ENCODE results near the gene SLC9A7. TPM values are rescaled to one million over a fixed set of nuclear protein-coding genes. Genes with fewer than 3 reads are reported as not detected.

SLC9A7 gene
- polyA plus RNA-seq, 4 donors, result under 0.01 to 2.8 (median 1.4) TPM

DNA sequence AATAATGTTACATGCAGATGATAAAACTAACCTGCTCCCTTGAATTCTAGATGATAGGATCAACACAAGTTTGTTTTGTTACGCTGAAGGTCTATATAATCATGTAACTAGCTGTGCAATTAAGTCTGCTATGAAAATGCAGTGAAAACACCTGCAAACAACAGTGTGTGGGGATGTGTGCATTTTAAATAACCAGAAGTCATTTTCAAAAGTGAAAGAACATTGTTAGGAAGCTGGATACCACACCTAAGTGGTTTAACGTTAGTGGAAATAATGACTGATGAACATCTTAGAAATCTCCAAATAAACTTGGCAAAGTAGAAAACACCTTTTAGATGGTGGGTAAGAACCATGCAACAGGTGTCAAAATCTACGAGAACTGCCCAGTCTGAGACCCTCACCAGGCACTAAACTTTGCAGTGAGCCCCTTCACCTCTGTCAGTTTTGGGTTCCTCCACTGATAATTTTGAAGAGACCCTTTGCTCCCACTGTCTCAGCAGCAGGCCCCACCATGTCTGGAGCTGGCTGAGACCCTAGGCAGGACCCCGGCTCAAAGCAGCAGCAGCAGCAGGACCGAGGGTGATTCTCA is 148.8 kb downstream of the SLC9A7 start:
- no peak overlapping the region for H3K27ac ChIP-seq (ENCODE audit: low read depth in 1 of 3, low read length in 2 of 3)
- H3K27me3 ChIP-seq (ENCODE audit: control insufficient read depth in 3 of 3, insufficient read depth in 3 of 3, low read length in 3 of 3), result no peaks in the 10 kb centered on the region
- H3K36me3 ChIP-seq (ENCODE audit: control insufficient read depth in 3 of 3, insufficient read depth in 2 of 3, low read depth in 1 of 3, low read length in 3 of 3), result no peaks in the 10 kb centered on the region
- FAIRE-seq (no peak), DNase-seq (no peak)
- 74 to 84% (median 77%) methylated on average over 5 of the region's 5 CpGs for WGBS, 3 donors
- no peaks in the 10 kb centered on the region for H3K9me3 ChIP-seq (ENCODE audit: control insufficient read depth in 2 of 2, insufficient read depth in 1 of 2, low read depth in 1 of 2, low read length in 1 of 2)
- H3K4me1 ChIP-seq (ENCODE audit: control insufficient read depth in 3 of 3, insufficient read depth in 2 of 3, low read depth in 1 of 3, low read length in 2 of 3), result no peaks in the 10 kb centered on the region
- H3K4me3 ChIP-seq (ENCODE audit: low read depth in 1 of 3, low read length in 3 of 3), result no peak overlapping the region

DNA sequence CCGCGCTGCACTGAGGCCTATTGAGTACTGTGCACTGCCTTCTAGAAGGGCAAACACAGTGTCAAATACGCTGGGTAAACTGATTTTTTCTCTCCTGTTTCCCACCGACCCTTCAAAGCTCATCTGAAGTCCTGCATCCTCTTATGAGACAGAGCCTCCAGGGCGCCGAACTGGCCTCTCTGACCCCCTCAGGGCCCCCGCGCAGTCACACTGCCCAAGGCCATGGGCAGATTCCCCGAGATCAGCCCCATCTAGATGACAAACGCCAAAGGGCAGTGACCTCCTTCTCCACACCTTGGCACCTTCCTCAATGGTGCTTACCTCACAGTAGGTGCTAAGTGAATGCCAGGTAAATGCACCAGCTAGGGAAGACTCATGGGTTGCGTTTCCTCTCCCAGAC is 151.0 kb downstream of the SLC9A7 start:
- Histone ChIP-seq H3K4me1 (ENCODE audit: control insufficient read depth in 3 of 3, insufficient read depth in 2 of 3, low read depth in 1 of 3, low read length in 2 of 3) (no peaks in the 10 kb centered on the region), H3K4me3 (ENCODE audit: low read depth in 1 of 3, low read length in 3 of 3) (no peak overlapping the region), H3K36me3 (ENCODE audit: control insufficient read depth in 3 of 3, insufficient read depth in 2 of 3, low read depth in 1 of 3, low read length in 3 of 3) (no peaks in the 10 kb centered on the region), H3K9me3 (ENCODE audit: control insufficient read depth in 2 of 2, insufficient read depth in 1 of 2, low read depth in 1 of 2, low read length in 1 of 2) (no peaks in the 10 kb centered on the region), H3K27ac (ENCODE audit: low read depth in 1 of 3, low read length in 2 of 3) (no peak overlapping the region), H3K27me3 (ENCODE audit: control insufficient read depth in 3 of 3, insufficient read depth in 3 of 3, low read length in 3 of 3) (no peaks in the 10 kb centered on the region)
- WGBS, 3 donors, result 70 to 92% (median 91%) methylated on average over 9 to 11 of the region's 11 CpGs
- FAIRE-seq (no peak), DNase-seq (no peak)

DNA sequence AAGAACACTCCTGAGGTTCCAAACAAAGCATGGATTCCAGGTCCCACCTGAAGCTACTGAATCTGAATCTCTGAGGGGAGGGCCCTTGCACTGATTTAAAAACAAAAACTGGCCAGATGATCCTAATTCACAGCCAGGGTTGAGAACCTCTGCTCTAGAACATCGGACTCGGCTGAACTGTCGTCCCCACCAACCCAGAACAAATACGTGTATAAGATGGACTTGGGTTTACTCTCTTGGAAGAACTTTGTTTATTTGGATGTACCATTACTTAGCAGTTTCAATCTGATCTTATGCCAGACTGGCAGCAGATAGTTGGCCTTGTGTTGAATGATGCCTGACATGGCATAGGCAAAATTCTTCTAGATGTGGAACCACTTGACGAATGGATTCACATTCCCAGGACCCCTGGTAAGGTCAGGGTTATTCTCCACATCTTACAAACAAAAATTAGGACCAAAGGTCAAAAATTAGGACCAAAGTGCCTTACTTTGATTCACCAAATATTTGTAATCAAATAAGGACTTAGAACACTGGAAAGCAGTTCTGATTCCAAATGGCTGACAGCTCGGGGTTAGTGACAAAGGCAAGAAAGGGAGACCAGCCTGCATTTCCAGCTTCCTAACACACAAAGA is 156.3 kb downstream of the SLC9A7 start:
- H3K27ac ChIP-seq (ENCODE audit: low read depth in 1 of 3, low read length in 2 of 3), result no peak overlapping the region
- H3K27me3 ChIP-seq (ENCODE audit: control insufficient read depth in 3 of 3, insufficient read depth in 3 of 3, low read length in 3 of 3), result no peaks in the 10 kb centered on the region
- FAIRE-seq (no peak), DNase-seq (no peak)
- no peaks in the 10 kb centered on the region for H3K4me1 ChIP-seq (ENCODE audit: control insufficient read depth in 3 of 3, insufficient read depth in 2 of 3, low read depth in 1 of 3, low read length in 2 of 3)
- H3K36me3 ChIP-seq (ENCODE audit: control insufficient read depth in 3 of 3, insufficient read depth in 2 of 3, low read depth in 1 of 3, low read length in 3 of 3), result no peaks in the 10 kb centered on the region
- H3K9me3 ChIP-seq (ENCODE audit: control insufficient read depth in 2 of 2, insufficient read depth in 1 of 2, low read depth in 1 of 2, low read length in 1 of 2), result no peaks in the 10 kb centered on the region
- WGBS, 3 donors, result 83 to 93% (median 83%) methylated on average over 6 of the region's 6 CpGs
- no peak overlapping the region for H3K4me3 ChIP-seq (ENCODE audit: low read depth in 1 of 3, low read length in 3 of 3)

DNA sequence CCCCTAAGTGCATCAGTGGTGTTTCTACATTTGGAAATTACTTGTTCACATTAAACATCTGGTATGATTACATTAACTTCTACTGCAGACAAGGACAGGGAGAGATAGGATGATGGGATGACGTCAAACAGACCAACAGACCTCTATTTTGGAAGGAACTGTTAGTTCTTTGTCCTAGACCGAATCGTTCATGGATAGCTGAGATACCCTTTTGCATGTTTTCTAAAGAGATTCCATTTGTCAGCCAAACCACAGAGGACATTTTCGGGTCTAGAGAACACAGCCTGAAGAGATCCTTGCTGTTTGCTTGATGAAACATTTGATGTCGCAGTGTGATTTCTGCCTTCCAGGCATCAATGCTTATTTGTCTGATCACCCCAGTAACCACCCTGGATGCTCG is 157.6 kb downstream of the SLC9A7 start:
- DNase-seq, result no peak
- no peaks in the 10 kb centered on the region for H3K4me1 ChIP-seq (ENCODE audit: control insufficient read depth in 3 of 3, insufficient read depth in 2 of 3, low read depth in 1 of 3, low read length in 2 of 3)
- no peaks in the 10 kb centered on the region for H3K9me3 ChIP-seq (ENCODE audit: control insufficient read depth in 2 of 2, insufficient read depth in 1 of 2, low read depth in 1 of 2, low read length in 1 of 2)
- peak overlapping the region in 1 of 3 donors; percentile 66 for H3K27ac ChIP-seq (ENCODE audit: low read depth in 1 of 3, low read length in 2 of 3)
- FAIRE-seq, result no peak
- H3K27me3 ChIP-seq (ENCODE audit: control insufficient read depth in 3 of 3, insufficient read depth in 3 of 3, low read length in 3 of 3), result no peaks in the 10 kb centered on the region
- 61 to 80% (median 77%) methylated on average over 6 of the region's 6 CpGs for WGBS, 3 donors
- no peak overlapping the region for H3K4me3 ChIP-seq (ENCODE audit: low read depth in 1 of 3, low read length in 3 of 3)
- no peaks in the 10 kb centered on the region for H3K36me3 ChIP-seq (ENCODE audit: control insufficient read depth in 3 of 3, insufficient read depth in 2 of 3, low read depth in 1 of 3, low read length in 3 of 3)

DNA sequence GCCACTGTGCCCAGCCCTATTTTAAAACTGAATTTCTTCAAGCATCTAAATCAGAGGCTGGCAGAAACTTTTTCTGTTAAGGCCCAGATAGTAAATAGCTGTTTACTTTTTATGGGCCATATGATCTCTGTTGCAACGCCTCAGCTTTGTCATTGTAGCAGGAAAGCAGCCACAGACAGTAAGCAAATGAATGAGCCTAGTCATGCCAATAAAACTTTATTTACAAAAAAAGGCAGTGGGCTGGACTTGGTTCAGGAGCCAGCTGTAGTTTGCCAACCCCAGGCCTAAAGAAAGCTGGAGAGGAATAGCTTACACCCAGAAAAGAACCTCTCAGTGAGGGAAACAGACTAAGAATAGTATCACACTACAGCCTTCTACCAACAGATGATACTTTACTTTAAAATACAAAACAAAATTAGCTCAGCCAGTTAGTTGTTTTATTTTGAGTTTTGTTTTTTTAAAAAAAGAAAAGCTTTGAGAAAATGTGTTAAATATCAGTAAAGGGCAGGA is 159.8 kb downstream of the SLC9A7 start:
- Histone ChIP-seq H3K27ac (ENCODE audit: low read depth in 1 of 3, low read length in 2 of 3) (no peak overlapping the region), H3K4me3 (ENCODE audit: low read depth in 1 of 3, low read length in 3 of 3) (no peak overlapping the region), H3K4me1 (ENCODE audit: control insufficient read depth in 3 of 3, insufficient read depth in 2 of 3, low read depth in 1 of 3, low read length in 2 of 3) (no peaks in the 10 kb centered on the region), H3K36me3 (ENCODE audit: control insufficient read depth in 3 of 3, insufficient read depth in 2 of 3, low read depth in 1 of 3, low read length in 3 of 3) (no peaks in the 10 kb centered on the region), H3K27me3 (ENCODE audit: control insufficient read depth in 3 of 3, insufficient read depth in 3 of 3, low read length in 3 of 3) (no peaks in the 10 kb centered on the region), H3K9me3 (ENCODE audit: control insufficient read depth in 2 of 2, insufficient read depth in 1 of 2, low read depth in 1 of 2, low read length in 1 of 2) (no peaks in the 10 kb centered on the region)
- WGBS, 3 donors, result 44 to 79% (median 62%) methylated on average over 1 of the region's 1 CpG
- FAIRE-seq, result no peak
- DNase-seq, result no peak

DNA sequence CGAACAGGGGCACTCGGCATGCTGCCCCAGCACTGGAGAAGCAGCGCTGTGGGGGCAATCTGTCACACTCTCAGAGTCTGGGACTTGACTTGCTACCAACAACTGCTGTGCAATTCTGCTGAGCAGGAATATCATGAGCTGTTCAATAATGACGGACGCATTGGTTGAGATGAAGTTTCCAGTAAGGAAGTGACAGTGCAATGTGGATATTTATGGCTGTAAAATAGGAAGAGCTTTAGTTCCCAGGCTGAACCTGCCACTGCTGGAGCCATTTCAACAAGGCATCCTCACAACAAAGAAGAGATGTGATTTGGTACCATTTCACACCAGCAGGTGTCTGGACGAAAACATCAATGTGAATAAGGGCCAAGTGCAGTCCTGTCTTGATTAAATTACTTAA is 161.1 kb downstream of the SLC9A7 start:
- Histone ChIP-seq H3K36me3 (ENCODE audit: control insufficient read depth in 3 of 3, insufficient read depth in 2 of 3, low read depth in 1 of 3, low read length in 3 of 3) (no peaks in the 10 kb centered on the region), H3K27ac (ENCODE audit: low read depth in 1 of 3, low read length in 2 of 3) (no peak overlapping the region), H3K27me3 (ENCODE audit: control insufficient read depth in 3 of 3, insufficient read depth in 3 of 3, low read length in 3 of 3) (no peaks in the 10 kb centered on the region), H3K4me3 (ENCODE audit: low read depth in 1 of 3, low read length in 3 of 3) (no peak overlapping the region), H3K9me3 (ENCODE audit: control insufficient read depth in 2 of 2, insufficient read depth in 1 of 2, low read depth in 1 of 2, low read length in 1 of 2) (no peaks in the 10 kb centered on the region), H3K4me1 (ENCODE audit: control insufficient read depth in 3 of 3, insufficient read depth in 2 of 3, low read depth in 1 of 3, low read length in 2 of 3) (no peaks in the 10 kb centered on the region)
- WGBS, 3 donors, result 82 to 85% (median 85%) methylated on average over 6 of the region's 6 CpGs
- no peak for FAIRE-seq
- no peak for DNase-seq

DNA sequence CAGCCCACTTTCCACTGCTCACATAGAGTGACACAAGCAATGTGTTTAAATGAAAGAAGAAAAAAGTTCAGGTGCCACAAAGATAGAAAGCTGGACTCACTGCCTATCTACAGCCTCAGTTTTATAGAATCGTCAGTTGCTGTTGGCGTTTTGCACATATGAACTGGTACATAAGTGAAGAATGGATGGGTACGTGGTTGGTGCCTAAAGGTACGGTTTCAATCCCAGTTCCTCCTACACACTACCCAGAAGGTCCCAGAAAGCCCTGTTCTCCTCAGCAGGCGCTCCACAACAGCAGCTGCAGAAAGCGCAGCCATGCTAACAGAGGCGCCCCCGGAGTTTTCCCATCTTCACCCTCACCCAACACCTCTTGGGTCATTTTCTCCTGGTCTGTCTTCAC is 161.7 kb downstream of the SLC9A7 start:
- H3K36me3 ChIP-seq (ENCODE audit: control insufficient read depth in 3 of 3, insufficient read depth in 2 of 3, low read depth in 1 of 3, low read length in 3 of 3), result no peaks in the 10 kb centered on the region
- no peaks in the 10 kb centered on the region for H3K9me3 ChIP-seq (ENCODE audit: control insufficient read depth in 2 of 2, insufficient read depth in 1 of 2, low read depth in 1 of 2, low read length in 1 of 2)
- no peaks in the 10 kb centered on the region for H3K27me3 ChIP-seq (ENCODE audit: control insufficient read depth in 3 of 3, insufficient read depth in 3 of 3, low read length in 3 of 3)
- FAIRE-seq (no peak), DNase-seq (no peak)
- H3K4me1 ChIP-seq (ENCODE audit: control insufficient read depth in 3 of 3, insufficient read depth in 2 of 3, low read depth in 1 of 3, low read length in 2 of 3), result no peaks in the 10 kb centered on the region
- WGBS, 3 donors, result 85 to 93% (median 88%) methylated on average over 8 of the region's 8 CpGs
- no peak overlapping the region for H3K27ac ChIP-seq (ENCODE audit: low read depth in 1 of 3, low read length in 2 of 3)
- H3K4me3 ChIP-seq (ENCODE audit: low read depth in 1 of 3, low read length in 3 of 3), result no peak overlapping the region

DNA sequence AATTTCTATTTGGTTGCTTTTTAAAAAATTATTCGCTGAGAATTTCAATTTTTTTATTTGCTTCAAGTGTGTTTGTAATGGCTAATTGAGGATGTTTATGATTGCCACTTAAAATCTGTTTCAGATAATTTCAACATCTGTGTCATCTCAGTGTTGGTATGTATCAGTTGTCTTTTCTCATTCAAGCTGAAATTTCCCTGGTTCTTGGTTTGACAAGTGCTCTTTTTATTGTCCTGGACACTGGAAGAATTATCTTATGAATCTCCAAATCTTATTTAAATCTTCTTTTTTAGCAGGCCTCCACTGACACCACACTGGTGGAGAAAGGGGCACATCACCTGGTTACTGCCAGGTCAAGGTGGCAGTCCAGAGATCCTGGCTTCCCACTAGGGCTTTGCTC is 163.8 kb downstream of the SLC9A7 start:
- DNase-seq, result no peak
- H3K9me3 ChIP-seq (ENCODE audit: control insufficient read depth in 2 of 2, insufficient read depth in 1 of 2, low read depth in 1 of 2, low read length in 1 of 2), result no peaks in the 10 kb centered on the region
- H3K27ac ChIP-seq (ENCODE audit: low read depth in 1 of 3, low read length in 2 of 3), result no peak overlapping the region
- no peak overlapping the region for H3K4me3 ChIP-seq (ENCODE audit: low read depth in 1 of 3, low read length in 3 of 3)
- H3K4me1 ChIP-seq (ENCODE audit: control insufficient read depth in 3 of 3, insufficient read depth in 2 of 3, low read depth in 1 of 3, low read length in 2 of 3), result no peaks in the 10 kb centered on the region
- no peaks in the 10 kb centered on the region for H3K36me3 ChIP-seq (ENCODE audit: control insufficient read depth in 3 of 3, insufficient read depth in 2 of 3, low read depth in 1 of 3, low read length in 3 of 3)
- no peaks in the 10 kb centered on the region for H3K27me3 ChIP-seq (ENCODE audit: control insufficient read depth in 3 of 3, insufficient read depth in 3 of 3, low read length in 3 of 3)
- FAIRE-seq, result no peak
- WGBS, 3 donors, result 76 to 81% (median 77%) methylated on average over 1 of the region's 1 CpG
